Neural cell (in vitro differentiated cells): Measurements from ENCODE around the gene IRX4. TPM values are rescaled to one million over a fixed set of nuclear protein-coding genes. Genes with fewer than 3 reads are reported as not detected.

Source experiments
- H2AFZ ChIP-seq: fragments of 200-600, 300-800 bp; sonication (generic), shearing (Covaris generic); 2 replicates; pipeline ENCODE4 v1.6.0; 2014; ENCODE audit warnings: low read depth, mild to moderate bottlenecking, antibody characterized with exemption, low read length, moderate library complexity
- H3F3A ChIP-seq: fragments of 200-600 bp; shearing (Covaris generic); 2 replicates; pipeline ENCODE4 v1.6.1; 2016; ENCODE audit warnings: mild to moderate bottlenecking, moderate library complexity, mixed read lengths, antibody characterized with exemption, low read length; ENCODE audit not compliant: insufficient read depth, poor library complexity, severe bottlenecking
- H3K27ac ChIP-seq: fragments of 200-600, 300-800 bp; sonication (generic), shearing (Covaris generic); 2 replicates; pipeline ENCODE4 v1.5.1; 2014; ENCODE audit warnings: mild to moderate bottlenecking, low read length, moderate library complexity
- H3K27me3 ChIP-seq: fragments of 300-800, 200-600 bp; sonication (generic), shearing (Covaris generic); 2 replicates; pipeline ENCODE4 v1.6.0; 2014; ENCODE audit warnings: mild to moderate bottlenecking, low read depth, low read length, moderate library complexity; ENCODE audit not compliant: insufficient read depth
- H3K36me3 ChIP-seq: fragments of 300-800, 200-600 bp; sonication (generic), shearing (Covaris generic); 2 replicates; pipeline ENCODE4 v1.5.1; 2014; ENCODE audit warnings: mild to moderate bottlenecking, antibody characterized with exemption, low read length, moderate library complexity; ENCODE audit not compliant: insufficient read depth
- H3K4me2 ChIP-seq: fragments of 300-800, 200-600 bp; sonication (generic), shearing (Covaris generic); 2 replicates; pipeline ENCODE4 v1.6.0; 2014; ENCODE audit warnings: mild to moderate bottlenecking, low read length
- H3K4me3 ChIP-seq: fragments of 300-800, 200-600 bp; sonication (generic), shearing (Covaris generic); 2 replicates; pipeline ENCODE4 v1.5.1; 2014; ENCODE audit warnings: mild to moderate bottlenecking, low read length, moderate library complexity
- H3K79me2 ChIP-seq: fragments of 200-600 bp; shearing (Covaris generic); replicated peaks from 2 replicates; pipeline ENCODE4 v1.6.0; 2014; ENCODE audit warnings: mild to moderate bottlenecking, low read length, moderate library complexity; ENCODE audit not compliant: insufficient read depth
- H3K9ac ChIP-seq: fragments of 300-800, 200-600 bp; sonication (generic), shearing (Covaris generic); 2 replicates; pipeline ENCODE4 v1.6.1; 2016; ENCODE audit warnings: mild to moderate bottlenecking, low read length, mixed read lengths
- H3K9me2 ChIP-seq: fragments of 200-600 bp; shearing (Covaris generic); 2 replicates; pipeline ENCODE4 v1.6.1; 2016; ENCODE audit warnings: mild to moderate bottlenecking, low read length, mixed read lengths; ENCODE audit not compliant: insufficient read depth
- H3K9me3 ChIP-seq: fragments of 200-600, 300-800 bp; sonication (generic), shearing (Covaris generic); 2 replicates; pipeline ENCODE4 v1.6.1; 2016; ENCODE audit warnings: mild to moderate bottlenecking, mixed run types, low read length, moderate library complexity, mixed read lengths
- H4K20me1 ChIP-seq: fragments of 200-600 bp; shearing (Covaris generic); 2 replicates; pipeline ENCODE4 v1.6.1; 2016; ENCODE audit warnings: mild to moderate bottlenecking, mixed run types; ENCODE audit not compliant: insufficient read depth
- EP300 ChIP-seq: fragments of 450-650 bp; conservative IDR thresholded peaks from 2 replicates; pipeline ENCODE4 v1.6.1; 2014; ENCODE audit warnings: antibody characterized with exemption, mild to moderate bottlenecking, moderate library complexity; ENCODE audit not compliant: poor library complexity, severe bottlenecking
- EZH2 ChIP-seq: fragments of 200-600, 300-800 bp; shearing (Covaris generic), sonication (generic); IDR thresholded peaks from 2 replicates; pipeline ENCODE4 v1.6.1; 2014; ENCODE audit warnings: antibody characterized with exemption, low read length, borderline replicate concordance, mild to moderate bottlenecking; ENCODE audit not compliant: insufficient read depth, poor library complexity, severe bottlenecking
- MXI1 ChIP-seq: fragments of 450-650 bp; conservative IDR thresholded peaks from 2 replicates; pipeline ENCODE4 v1.6.1; 2014; ENCODE audit warnings: antibody characterized with exemption, mild to moderate bottlenecking; ENCODE audit not compliant: poor library complexity, severe bottlenecking
- POLR2AphosphoS5 ChIP-seq: IDR thresholded peaks from 2 replicates; pipeline ENCODE4 v1.6.1; 2012
- RAD21 ChIP-seq: fragments of 450-650 bp; conservative IDR thresholded peaks from 2 replicates; pipeline ENCODE4 v1.6.1; 2014; ENCODE audit warnings: antibody characterized with exemption, mild to moderate bottlenecking, moderate library complexity
- REST ChIP-seq: IDR thresholded peaks from 2 replicates; pipeline ENCODE4 v1.6.1; 2012; ENCODE audit warnings: borderline replicate concordance
- SMC3 ChIP-seq: fragments of 450-650 bp; conservative IDR thresholded peaks from 2 replicates; pipeline ENCODE4 v1.6.1; 2014; ENCODE audit warnings: antibody characterized with exemption, mild to moderate bottlenecking, moderate library complexity; ENCODE audit not compliant: poor library complexity
- TAF1 ChIP-seq: IDR thresholded peaks from 2 replicates; pipeline ENCODE4 v1.6.1; 2012; ENCODE audit warnings: low read depth
- polyA plus RNA-seq: library from polyadenylated mRNA; depleted of rRNA; stranded (reverse); fragments of >200 nt; gene quantifications from 2 replicates; pipeline ENCODE4 v1.2.3, GENCODE V29; 2014
- TF ChIP-seq, protein P1 (sequence below): fragments of 450-650 bp; IDR thresholded peaks from 2 replicates; pipeline ENCODE4 v1.5.1; 2014; ENCODE audit warnings: antibody characterized with exemption, mild to moderate bottlenecking, moderate library complexity; ENCODE audit not compliant: poor library complexity, severe bottlenecking

Gene IRX4
- polyA plus RNA-seq, 1 donor from 2014 or later = not detected

GRCh38 chr5:1907616-1908015 is 24.9 kb upstream of the IRX4 start:
- TF ChIP-seq POLR2AphosphoS5 = no peak
- TF ChIP-seq SMC3 = no peak
- Histone ChIP-seq H3K4me2 (no peak overlapping the region), H3K9me3 (no peaks in the 10 kb centered on the region), H3K9ac (no peak overlapping the region), H4K20me1 (no peaks in the 10 kb centered on the region), H3K27ac (no peak overlapping the region), H2AFZ (no peak overlapping the region), H3K9me2 (no peaks in the 10 kb centered on the region), H3K27me3 (no peaks in the 10 kb centered on the region), H3K79me2 (no peaks in the 10 kb centered on the region), H3F3A (no peaks in the 10 kb centered on the region), H3K36me3 (no peaks in the 10 kb centered on the region), H3K4me3 (no peak overlapping the region)

GRCh38 chr5:1905108-1905507 is 22.4 kb upstream of the IRX4 start:
- TF ChIP-seq, protein P1, sequence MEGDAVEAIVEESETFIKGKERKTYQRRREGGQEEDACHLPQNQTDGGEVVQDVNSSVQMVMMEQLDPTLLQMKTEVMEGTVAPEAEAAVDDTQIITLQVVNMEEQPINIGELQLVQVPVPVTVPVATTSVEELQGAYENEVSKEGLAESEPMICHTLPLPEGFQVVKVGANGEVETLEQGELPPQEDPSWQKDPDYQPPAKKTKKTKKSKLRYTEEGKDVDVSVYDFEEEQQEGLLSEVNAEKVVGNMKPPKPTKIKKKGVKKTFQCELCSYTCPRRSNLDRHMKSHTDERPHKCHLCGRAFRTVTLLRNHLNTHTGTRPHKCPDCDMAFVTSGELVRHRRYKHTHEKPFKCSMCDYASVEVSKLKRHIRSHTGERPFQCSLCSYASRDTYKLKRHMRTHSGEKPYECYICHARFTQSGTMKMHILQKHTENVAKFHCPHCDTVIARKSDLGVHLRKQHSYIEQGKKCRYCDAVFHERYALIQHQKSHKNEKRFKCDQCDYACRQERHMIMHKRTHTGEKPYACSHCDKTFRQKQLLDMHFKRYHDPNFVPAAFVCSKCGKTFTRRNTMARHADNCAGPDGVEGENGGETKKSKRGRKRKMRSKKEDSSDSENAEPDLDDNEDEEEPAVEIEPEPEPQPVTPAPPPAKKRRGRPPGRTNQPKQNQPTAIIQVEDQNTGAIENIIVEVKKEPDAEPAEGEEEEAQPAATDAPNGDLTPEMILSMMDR = no peak
- TF ChIP-seq RAD21 (no peak), EZH2 (no peak), POLR2AphosphoS5 (no peak), TAF1 (no peak), EP300 (no peak), MXI1 (no peak), REST (no peak), SMC3 (no peak)
- Histone ChIP-seq H3K4me2 (no peak overlapping the region), H4K20me1 (no peaks in the 10 kb centered on the region), H3K36me3 (no peaks in the 10 kb centered on the region), H3K9me3 (no peaks in the 10 kb centered on the region), H3K27ac (no peak overlapping the region), H2AFZ (no peak overlapping the region), H3K9me2 (no peaks in the 10 kb centered on the region), H3K4me3 (no peak overlapping the region), H3K9ac (no peak overlapping the region), H3K27me3 (no peaks in the 10 kb centered on the region), H3F3A (no peaks in the 10 kb centered on the region), H3K79me2 (no peaks in the 10 kb centered on the region)

DNA sequence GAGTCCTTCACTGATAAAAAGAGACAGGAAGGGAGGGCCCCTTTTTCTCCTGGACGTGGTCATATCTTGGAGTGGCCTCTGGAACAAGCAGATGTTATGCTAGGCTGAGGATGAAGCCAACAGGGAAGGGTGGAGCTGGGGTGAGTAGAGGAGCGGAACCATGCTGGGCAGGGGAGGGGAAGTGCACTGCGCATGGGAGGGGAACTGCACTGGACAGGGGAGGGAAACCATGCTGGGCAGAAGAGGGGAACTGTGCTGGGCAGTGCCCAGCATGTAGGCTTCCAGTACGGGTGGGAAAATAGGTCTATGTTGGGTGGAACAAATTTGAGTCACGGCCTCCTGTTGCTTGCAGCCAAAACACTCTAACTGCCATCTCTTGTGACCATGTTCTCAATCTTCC is 19.3 kb upstream of the IRX4 start:
- no peaks in the 10 kb centered on the region for H3K9me3 ChIP-seq
- TF ChIP-seq EZH2 (no peak), MXI1 (no peak)
- TF ChIP-seq, protein P1 = no peak
- no peaks in the 10 kb centered on the region for H3K27me3 ChIP-seq

More for the DNA sequence above, 19.3 kb upstream of the IRX4 start:
- no peak overlapping the region for H2AFZ ChIP-seq
- H4K20me1 ChIP-seq = no peaks in the 10 kb centered on the region
- no peak overlapping the region for H3K4me2 ChIP-seq
- H3K9me2 ChIP-seq = no peaks in the 10 kb centered on the region
- no peak overlapping the region for H3K27ac ChIP-seq
- H3K4me3 ChIP-seq = no peak overlapping the region
- no peak overlapping the region for H3K9ac ChIP-seq
- H3F3A ChIP-seq = no peaks in the 10 kb centered on the region
- no peaks in the 10 kb centered on the region for H3K36me3 ChIP-seq
- no peaks in the 10 kb centered on the region for H3K79me2 ChIP-seq
